Testis (tissue), 3 donors: ENCODE measurements around the gene TSSK2. TPM values are rescaled to one million over a fixed set of nuclear protein-coding genes. Genes with fewer than 3 reads are reported as not detected.

ENCODE experiments used
- DNase-seq: peaks from one replicate; pipeline ENCODE4 v3.0.0-alpha.2; 2019
- H3K27ac ChIP-seq, 2 donors: fragments of 200-600 bp; sonication (generic); one replicate each; pipeline ENCODE4 v1.5.1; 2019
- H3K27me3 ChIP-seq: fragments of 200-600 bp; sonication (generic); one replicate; pipeline ENCODE4 v1.5.1; 2019
- H3K36me3 ChIP-seq: fragments of 200-600 bp; sonication (generic); one replicate; pipeline ENCODE4 v1.5.1; 2017; ENCODE audit warnings: low read depth; ENCODE audit errors: missing control alignments
- H3K4me1 ChIP-seq: fragments of 200-600 bp; sonication (generic); one replicate; pipeline ENCODE4 v1.5.1; 2019
- H3K4me3 ChIP-seq, 2 donors: fragments of 200-600 bp; sonication (generic); one replicate each; pipeline ENCODE4 v1.5.1; 2017 to 2019
- H3K9me3 ChIP-seq: fragments of 200-600 bp; sonication (generic); one replicate; pipeline ENCODE4 v1.5.1; 2017
- POLR2A ChIP-seq: fragments of 450-650 bp; IDR thresholded peaks from one replicate; pipeline ENCODE4 v1.6.1; 2017; ENCODE audit warnings: antibody characterized with exemption, mild to moderate bottlenecking, moderate library complexity
- WGBS, 2 donors: methylation state at CpG; one replicate each; pipeline ENCODE4 v1.1.5; 2018; 5-methylcytosine and 5-hydroxymethylcytosine counted together
- intact Hi-C: fragments of 100-400 bp; cut with DNase I; formaldehyde crosslinking; loops from one replicate; pipeline ENCODE4 v1.15.1; 2023; ENCODE audit warnings: low total_unique reads
- polyA plus RNA-seq: library from polyadenylated mRNA; stranded (reverse); fragments of 350-450 nt; fragmentation: Illumina TruSeq; extraction: RNeasy Lipid Tissue Mini Kit (QIAGEN cat#74804); gene quantifications from one replicate; pipeline ENCODE4 v1.2.3, GENCODE V29; 2014; ENCODE audit warnings: low read depth, low replicate concordance; ENCODE audit not compliant: insufficient read depth
- total RNA-seq, 2 donors: library from RNA; depleted of rRNA; stranded (reverse); fragments of >200 nt; gene quantifications; one replicate each; pipeline ENCODE4 v1.2.3, GENCODE V29; 2016
- TF ChIP-seq, protein P1 (sequence below), 3 experiments: fragments of 450-650 bp in 2 of 3; fragments of 200-600 bp in 1 of 3; sonication (generic) in 1 of 3; IDR thresholded peaks; one replicate each; pipeline ENCODE4 v1.5.1; 2016 to 2019; ENCODE audit warnings: antibody characterized with exemption in 3 of 3, mild to moderate bottlenecking in 2 of 3, moderate library complexity in 1 of 3

TSSK2 gene
- total and polyA plus RNA-seq, 3 donors from 2014 or later, result 66.0 to 205 (median 188) TPM

DNA sequence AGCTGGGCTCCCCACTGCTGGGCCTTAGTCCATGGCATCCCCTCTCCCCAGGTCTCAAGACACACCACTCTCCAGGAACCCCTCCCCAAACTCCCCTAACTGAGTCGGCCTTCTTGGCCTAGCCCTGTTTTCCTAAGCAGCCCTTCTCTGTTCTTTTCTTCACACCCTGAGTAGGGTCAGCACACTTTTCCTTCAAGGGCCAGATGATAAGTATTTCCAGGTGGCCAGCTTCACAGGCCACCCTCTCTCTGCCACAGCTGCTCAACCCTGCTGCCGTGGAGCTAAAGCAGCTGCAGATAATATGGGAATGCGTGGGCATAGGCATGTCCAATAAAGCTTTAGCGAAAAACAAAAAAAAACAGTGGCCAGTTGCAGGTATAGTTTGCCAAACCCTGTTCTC, 33.0 kb upstream of the TSSK2 start:
- Histone ChIP-seq H3K9me3 (no peaks in the 10 kb centered on the region), H3K4me3 (no peak overlapping the region), H3K27ac (no peak overlapping the region), H3K36me3 (no peaks in the 10 kb centered on the region), H3K27me3 (no peaks in the 10 kb centered on the region), H3K4me1 (no peaks in the 10 kb centered on the region)
- TF ChIP-seq POLR2A, result no peak
- TF ChIP-seq, protein P1, sequence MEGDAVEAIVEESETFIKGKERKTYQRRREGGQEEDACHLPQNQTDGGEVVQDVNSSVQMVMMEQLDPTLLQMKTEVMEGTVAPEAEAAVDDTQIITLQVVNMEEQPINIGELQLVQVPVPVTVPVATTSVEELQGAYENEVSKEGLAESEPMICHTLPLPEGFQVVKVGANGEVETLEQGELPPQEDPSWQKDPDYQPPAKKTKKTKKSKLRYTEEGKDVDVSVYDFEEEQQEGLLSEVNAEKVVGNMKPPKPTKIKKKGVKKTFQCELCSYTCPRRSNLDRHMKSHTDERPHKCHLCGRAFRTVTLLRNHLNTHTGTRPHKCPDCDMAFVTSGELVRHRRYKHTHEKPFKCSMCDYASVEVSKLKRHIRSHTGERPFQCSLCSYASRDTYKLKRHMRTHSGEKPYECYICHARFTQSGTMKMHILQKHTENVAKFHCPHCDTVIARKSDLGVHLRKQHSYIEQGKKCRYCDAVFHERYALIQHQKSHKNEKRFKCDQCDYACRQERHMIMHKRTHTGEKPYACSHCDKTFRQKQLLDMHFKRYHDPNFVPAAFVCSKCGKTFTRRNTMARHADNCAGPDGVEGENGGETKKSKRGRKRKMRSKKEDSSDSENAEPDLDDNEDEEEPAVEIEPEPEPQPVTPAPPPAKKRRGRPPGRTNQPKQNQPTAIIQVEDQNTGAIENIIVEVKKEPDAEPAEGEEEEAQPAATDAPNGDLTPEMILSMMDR (IDR thresholded peaks at IDR 0.05), result no peak
- WGBS, 2 donors, result 45 to 54% methylated on average over 4 of the region's 4 CpGs
- no peak for DNase-seq
- intact Hi-C loops, result no loop called here

- no peak for DNase-seq
- Histone ChIP-seq H3K27ac (no peak overlapping the region), H3K4me1 (peaks cover 10% of the 10 kb centered on the region), H3K27me3 (no peaks in the 10 kb centered on the region), H3K9me3 (no peaks in the 10 kb centered on the region), H3K36me3 (no peaks in the 10 kb centered on the region), H3K4me3 (no peak overlapping the region)
- intact Hi-C loops, result no loop called here
- 49 to 71% methylated on average over 5 of the region's 5 CpGs for WGBS, 2 donors
- TF ChIP-seq, protein P1 (IDR thresholded peaks at IDR 0.05), result no peak
- no peak for TF ChIP-seq POLR2A
Observed at GRCh38 chr22:19103880-19104821, 27.0 kb upstream of the TSSK2 start.

DNA sequence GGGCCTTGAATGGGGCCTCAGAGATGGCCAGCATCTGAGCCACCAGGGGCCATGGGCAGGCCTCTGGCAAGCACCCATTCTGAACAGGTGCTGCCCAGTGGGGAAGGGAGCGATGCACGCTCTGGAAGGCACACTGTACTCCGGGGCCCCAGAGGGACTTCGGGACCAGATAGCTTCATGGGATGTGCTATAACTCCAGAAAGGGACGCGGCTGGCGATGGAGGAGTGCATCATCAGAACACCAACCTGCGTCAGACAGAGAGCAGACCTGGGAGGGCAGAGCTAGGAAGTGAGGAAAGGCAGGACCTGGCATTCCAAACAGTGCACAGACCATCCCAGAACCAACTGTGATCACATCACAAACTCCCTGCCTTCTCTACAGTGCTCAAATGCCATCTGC, 25.7 kb upstream of the TSSK2 start:
- 97 to 98% methylated on average over 8 of the region's 8 CpGs for WGBS, 2 donors
- Histone ChIP-seq H3K4me1 (peaks cover 10% of the 10 kb centered on the region), H3K9me3 (no peaks in the 10 kb centered on the region), H3K4me3 (no peak overlapping the region), H3K27ac (no peak overlapping the region), H3K27me3 (no peaks in the 10 kb centered on the region), H3K36me3 (no peaks in the 10 kb centered on the region)
- TF ChIP-seq, protein P1 (IDR thresholded peaks at IDR 0.05), result no peak
- no peak for TF ChIP-seq POLR2A
- DNase-seq, result no peak
- intact Hi-C loops, result no loop called here

DNA sequence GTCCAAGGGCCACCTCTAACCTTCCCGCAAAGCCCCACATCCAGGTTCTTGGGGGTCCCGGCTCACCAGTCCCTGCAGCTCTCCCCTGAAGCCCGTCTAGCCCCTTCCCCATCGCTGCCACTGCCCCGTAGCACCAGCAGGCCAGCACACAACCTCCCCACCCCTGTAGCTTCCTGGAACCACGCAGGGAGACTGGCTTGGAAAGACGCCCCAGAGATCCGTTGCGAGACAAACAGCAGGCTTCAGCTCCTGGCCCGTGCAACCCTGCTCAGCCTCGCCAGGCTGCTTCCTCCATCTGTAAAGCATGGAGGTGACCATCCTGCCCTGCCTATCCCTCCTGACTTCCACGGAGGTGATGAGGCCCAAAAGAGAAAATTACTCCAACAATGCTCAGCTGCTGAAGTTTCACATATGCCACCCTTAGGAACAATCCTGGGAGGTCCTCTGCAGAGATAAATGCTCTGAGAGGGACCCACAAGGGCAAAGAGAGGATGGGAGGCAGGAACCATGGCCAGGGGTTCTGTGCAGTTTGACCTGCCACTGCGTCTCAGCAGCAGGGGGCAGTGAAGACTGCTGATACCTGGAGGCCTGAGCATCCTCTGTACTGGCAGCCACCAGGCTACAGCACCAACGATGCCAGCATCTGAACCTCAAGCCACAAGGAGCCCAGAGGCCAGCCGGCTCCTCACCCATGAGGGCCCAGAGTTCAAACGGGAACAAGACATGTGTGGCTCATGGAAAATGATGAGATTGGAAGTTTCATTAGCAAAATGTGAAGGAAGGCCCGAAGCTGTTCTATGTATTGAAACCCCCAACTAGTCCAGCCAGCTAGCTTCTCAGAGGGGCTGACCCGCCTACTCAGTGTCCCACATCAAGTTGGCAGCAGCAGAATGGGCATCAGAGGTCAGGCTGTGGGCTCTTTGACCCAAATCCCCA, 25.0 kb upstream of the TSSK2 start:
- Histone ChIP-seq H3K27me3 (no peaks in the 10 kb centered on the region), H3K4me3 (no peak overlapping the region), H3K36me3 (no peaks in the 10 kb centered on the region), H3K4me1 (peaks cover 10% of the 10 kb centered on the region), H3K9me3 (no peaks in the 10 kb centered on the region), H3K27ac (no peak overlapping the region)
- WGBS, 2 donors, result 83 to 85% methylated on average over 14 to 18 of the region's 18 CpGs
- DNase-seq, result no peak
- TF ChIP-seq, protein P1 (IDR thresholded peaks at IDR 0.05), result no peak
- TF ChIP-seq POLR2A, result no peak
- intact Hi-C loops, result no loop called here
